ENCODE results near the gene ENO2.

ENO2 gene

DNA sequence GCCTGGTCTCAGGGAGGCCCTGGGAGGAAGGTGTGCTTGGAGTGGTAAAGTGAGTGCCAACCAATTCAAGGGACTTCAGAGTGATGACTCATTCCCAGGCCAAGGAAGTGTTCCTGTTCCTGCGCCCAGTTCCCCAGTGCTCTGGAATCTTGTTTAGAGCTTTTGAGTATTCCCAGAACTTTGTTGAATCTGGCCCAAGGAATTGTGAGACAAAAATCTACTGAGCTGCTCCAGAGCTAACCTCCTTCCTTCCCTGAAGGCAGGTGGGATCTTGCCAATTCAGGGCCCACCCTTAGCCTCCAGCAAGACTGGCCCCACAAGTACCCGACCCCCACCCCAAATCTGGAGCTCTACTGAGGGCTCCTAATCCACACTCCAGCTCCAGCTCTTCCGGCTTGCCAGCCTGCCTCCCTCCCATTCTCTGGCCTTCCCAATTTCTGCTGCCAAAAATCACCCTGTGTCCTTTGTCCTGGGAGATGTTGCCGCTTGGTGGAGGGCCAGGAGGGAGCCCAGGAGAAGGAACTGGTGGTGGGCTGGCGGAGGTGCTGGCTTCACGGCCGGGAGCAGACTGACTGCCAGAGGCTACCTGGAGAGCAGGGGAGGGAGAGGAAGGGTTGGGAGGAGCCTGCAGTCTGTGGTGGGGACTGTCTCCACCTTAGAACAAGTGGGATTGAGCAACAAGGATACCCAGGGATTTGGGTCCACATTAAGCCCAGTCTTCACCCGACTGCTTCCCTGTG, 11.3 kb downstream of the ENO2 start:
- POLR2A ChIA-PET: interaction anchor here (0.6 to 4.6 kb wide), 13 partner anchors 9 to 158 kb away, joined by 3 to 46 read pairs (median 4); partner anchors contain the start of genes C12orf57, C1S, ENO2 and RNU7-1
- CTCF ChIA-PET: interaction anchor here (1.0 to 9.0 kb wide), 18 partner anchors 11 to 187 kb away, joined by 3 to 164 read pairs (median 9); partner anchors contain the start of genes C12orf57, C1S, ENO2 and LPCAT3
- TF ChIP-seq, protein P1, sequence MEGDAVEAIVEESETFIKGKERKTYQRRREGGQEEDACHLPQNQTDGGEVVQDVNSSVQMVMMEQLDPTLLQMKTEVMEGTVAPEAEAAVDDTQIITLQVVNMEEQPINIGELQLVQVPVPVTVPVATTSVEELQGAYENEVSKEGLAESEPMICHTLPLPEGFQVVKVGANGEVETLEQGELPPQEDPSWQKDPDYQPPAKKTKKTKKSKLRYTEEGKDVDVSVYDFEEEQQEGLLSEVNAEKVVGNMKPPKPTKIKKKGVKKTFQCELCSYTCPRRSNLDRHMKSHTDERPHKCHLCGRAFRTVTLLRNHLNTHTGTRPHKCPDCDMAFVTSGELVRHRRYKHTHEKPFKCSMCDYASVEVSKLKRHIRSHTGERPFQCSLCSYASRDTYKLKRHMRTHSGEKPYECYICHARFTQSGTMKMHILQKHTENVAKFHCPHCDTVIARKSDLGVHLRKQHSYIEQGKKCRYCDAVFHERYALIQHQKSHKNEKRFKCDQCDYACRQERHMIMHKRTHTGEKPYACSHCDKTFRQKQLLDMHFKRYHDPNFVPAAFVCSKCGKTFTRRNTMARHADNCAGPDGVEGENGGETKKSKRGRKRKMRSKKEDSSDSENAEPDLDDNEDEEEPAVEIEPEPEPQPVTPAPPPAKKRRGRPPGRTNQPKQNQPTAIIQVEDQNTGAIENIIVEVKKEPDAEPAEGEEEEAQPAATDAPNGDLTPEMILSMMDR (IDR thresholded peaks at IDR 0.05; ENCODE audit: insufficient read depth, low read length, missing control alignments): no peak
- peak overlapping the region; percentile 83 for H3K4me3 ChIP-seq (ENCODE audit: low read depth, low read length)
- DNase-seq (ENCODE audit: low read depth, low spot score): peak; percentile 70

DNA sequence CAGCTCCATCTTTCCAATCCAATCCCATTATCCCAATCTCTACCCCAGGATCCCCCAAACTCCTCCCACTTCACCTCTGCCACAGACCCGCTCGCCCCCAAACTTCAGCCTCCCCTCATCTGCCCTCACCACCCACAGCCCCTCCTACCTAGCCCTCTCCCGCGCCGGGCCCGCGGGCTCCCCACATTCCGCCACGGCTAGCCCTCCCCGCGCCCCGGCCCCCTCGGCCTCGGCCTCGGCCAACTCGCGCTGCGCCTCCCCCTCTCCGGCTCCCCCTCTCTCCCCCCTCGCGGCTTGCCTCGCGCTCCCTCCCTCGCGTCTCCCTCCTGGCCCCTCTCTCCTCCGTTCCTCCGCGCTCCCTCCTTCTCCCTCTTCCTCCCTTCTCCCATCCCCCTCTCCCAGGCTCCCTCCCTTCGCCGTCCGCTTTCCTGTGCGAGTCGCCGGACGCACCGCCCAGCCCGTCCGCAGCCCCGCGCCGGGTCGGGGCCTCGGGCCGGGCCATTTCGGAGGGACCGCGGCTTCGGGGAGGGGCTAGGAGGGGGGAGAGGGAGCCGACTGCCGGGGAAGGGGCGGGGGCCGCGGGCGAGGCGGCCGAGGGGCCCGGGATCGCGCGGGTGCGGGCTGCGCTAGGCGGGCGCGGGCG, 13.1 kb downstream of the ENO2 start, which contains the start of gene ATN1:
ATN1 (plus strand) TSS at position 581 of the 643 bp plus-strand sequence. CDS start 6,043 bp downstream, outside the sequence.
- DNase-seq (ENCODE audit: low read depth, low spot score): no peak
- POLR2A ChIA-PET: interaction anchor here (0.8 to 4.6 kb wide), 4 partner anchors 11 to 262 kb away, joined by 3 to 46 read pairs (median 10); partner anchors contain the start of genes C12orf57, PEX5 and RNU7-1
- CTCF ChIA-PET: interaction anchor here (1.4 to 9.0 kb wide), 8 partner anchors 9 to 41 kb away, joined by 3 to 164 read pairs (median 38); partner anchors contain the start of genes C12orf57, ENO2 and RNU7-1

DNA sequence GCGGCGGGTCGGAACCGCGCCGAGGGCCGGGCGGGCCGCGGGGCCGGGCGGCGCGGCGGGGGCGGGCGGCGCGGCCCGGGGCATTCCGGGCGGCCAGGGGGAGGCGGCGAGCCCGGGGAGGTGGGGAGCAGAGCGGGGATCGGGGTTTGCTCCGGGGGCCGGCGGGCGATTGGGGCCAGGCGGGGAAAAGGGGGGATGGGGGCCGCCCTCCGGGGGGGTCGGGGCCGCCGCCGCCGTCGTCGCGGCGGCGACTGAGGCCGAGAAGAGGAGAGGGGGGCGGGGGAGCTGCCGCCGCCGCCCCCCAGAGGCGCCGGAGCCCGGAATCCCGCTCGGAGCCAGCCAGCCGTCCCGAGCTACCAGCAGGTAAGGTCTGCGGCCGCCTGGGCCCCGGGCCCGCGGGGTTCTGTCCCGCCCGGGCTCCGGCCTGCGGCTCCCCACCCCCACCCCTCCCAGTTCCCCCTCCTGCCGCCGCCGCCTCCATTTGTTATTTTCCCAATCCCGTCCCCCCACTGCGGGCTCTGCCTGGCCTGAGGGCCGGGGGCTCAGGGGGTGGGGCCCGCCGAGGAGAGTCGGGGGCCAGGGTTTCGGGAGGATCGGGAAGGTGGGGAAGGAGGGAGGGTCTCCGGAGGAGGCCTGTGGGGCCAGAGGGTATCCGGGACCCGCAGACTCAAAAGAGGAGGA, 13.8 kb downstream of the ENO2 start:
- ChIA-PET CTCF (interaction anchor here (1.4 to 9.0 kb wide), 5 partner anchors 10 to 40 kb away, joined by 3 to 164 read pairs (median 10); partner anchors contain the start of gene ENO2), POLR2A (interaction anchor here (0.5 to 2.6 kb wide), 6 partner anchors 10 to 261 kb away, joined by 3 to 19 read pairs (median 4); partner anchors contain the start of genes C12orf57, PEX5, RNU7-1 and SPSB2)
- no peak for DNase-seq (ENCODE audit: low read depth, low spot score)
- TF ChIP-seq, protein P1 (IDR thresholded peaks at IDR 0.05; ENCODE audit: insufficient read depth, low read length, missing control alignments): no peak
- H3K4me3 ChIP-seq (ENCODE audit: low read depth, low read length): peak overlapping the region; percentile 83

More for the DNA sequence above, 13.1 kb downstream of the ENO2 start, which contains the start of gene ATN1:
- peak within 1 kb of the TSS; percentile 83 for H3K4me3 ChIP-seq (ENCODE audit: low read depth, low read length)
- TF ChIP-seq, protein P1 (IDR thresholded peaks at IDR 0.05; ENCODE audit: insufficient read depth, low read length, missing control alignments): no peak

DNA sequence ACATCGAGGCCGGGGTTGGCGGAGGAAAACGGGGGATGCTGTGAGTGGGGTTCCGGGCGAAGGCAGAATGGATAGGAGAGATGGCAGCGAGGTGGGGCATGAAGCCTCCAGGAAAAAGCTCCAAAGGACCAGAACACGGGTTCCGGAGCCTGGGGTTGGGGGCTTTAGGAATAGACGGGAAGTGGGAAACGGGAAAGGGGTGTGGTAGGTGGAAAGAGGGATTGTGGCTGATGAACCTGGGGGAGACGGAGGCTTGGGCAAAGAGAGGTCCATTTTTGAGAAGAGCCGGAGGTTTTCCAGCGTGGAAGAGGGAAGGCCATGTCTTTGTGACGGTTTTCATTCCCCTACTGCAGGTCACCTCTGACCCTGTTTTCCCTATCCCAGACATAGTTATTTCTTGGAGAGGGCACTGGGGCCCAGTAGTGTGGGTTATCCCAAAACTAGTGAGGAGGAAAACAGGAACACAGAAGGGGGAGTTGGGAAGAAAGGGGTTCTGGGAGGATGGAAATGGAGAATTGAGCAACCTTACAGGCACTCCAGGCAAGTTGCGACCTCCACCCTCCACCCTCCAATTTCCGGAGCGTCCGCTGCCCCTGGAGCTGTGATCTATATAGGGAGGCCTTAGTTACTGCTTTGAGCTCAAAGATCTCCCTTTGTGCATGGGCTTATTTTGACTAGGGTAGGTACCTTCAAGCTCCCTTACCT, 14.5 kb downstream of the ENO2 start:
- H3K4me3 ChIP-seq (ENCODE audit: low read depth, low read length): peak overlapping the region; percentile 83
- no peak for DNase-seq (ENCODE audit: low read depth, low spot score)
- POLR2A ChIA-PET: interaction anchor here (0.5 to 2.6 kb wide), 6 partner anchors 9 to 260 kb away, joined by 3 to 19 read pairs (median 4); partner anchors contain the start of genes C12orf57, PEX5, RNU7-1 and SPSB2
- CTCF ChIA-PET: interaction anchor here (0.6 to 9.0 kb wide), 8 partner anchors 9 to 60 kb away, joined by 3 to 164 read pairs (median 6); partner anchors contain the start of genes C12orf57, ENO2 and RNU7-1
- TF ChIP-seq, protein P1 (IDR thresholded peaks at IDR 0.05; ENCODE audit: insufficient read depth, low read length, missing control alignments): no peak

Measured in AG04449 (cell line).